ENCODE data around the gene RASA3.
"Not testable (repeated sequence)": the region's sequence is repeated elsewhere in the genome, so short reads cannot be mapped to it uniquely, and the experiment has no call there.

The RASA3 gene

GRCh38 chr13:114077933-114078325 lies 54.5 kb downstream of the RASA3 start:
- no peak for DNase-seq

DNA sequence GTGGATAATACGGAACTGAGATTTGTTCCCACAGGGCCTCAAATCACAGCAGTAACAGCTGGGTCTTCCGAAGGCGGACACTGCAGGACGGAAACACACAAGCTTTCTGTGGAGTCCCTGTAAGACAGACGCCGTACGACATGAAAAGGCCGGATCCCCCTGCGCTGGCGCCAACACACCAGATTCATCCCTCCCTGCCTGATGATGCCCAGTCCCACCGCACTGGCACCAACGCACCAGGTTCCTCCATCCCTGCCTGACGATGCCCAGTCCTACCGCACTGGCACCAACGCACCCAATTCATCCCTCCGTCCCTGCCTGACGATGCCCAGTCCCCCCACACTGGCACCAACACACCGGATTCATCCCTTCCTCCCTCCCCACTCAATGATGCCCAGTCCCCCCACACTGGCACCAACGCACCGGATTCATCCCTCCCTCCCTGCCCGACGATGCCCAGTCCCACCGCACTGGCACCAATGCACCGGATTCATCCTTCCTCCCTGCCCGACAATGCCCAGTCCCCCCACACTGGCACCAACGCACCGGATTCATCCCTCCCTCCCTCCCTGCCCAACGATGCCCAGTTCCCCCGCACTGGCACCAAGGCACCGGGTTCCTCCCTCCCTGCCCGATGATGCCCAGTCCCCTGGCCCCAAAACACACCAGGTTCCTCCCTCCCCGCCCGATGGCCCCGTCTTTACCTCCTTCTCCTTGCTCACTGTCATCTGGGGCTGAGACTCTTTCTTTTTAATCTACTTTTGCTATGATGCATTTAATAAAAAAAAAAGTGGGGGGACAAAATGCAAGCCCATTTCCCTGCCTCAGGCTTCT lies 55.1 kb downstream of the RASA3 start:
- no peak for DNase-seq

GRCh38 chr13:114076329-114077090 lies 55.9 kb downstream of the RASA3 start:
- DNase-seq: no peak

GRCh38 chr13:114075811-114076210 lies 56.6 kb downstream of the RASA3 start:
- not testable (repeated sequence) for DNase-seq

GRCh38 chr13:114074671-114075315 lies 57.6 kb downstream of the RASA3 start:
- no peak for DNase-seq

GRCh38 chr13:114073881-114074612 lies 58.4 kb downstream of the RASA3 start:
- DNase-seq: no peak

DNA sequence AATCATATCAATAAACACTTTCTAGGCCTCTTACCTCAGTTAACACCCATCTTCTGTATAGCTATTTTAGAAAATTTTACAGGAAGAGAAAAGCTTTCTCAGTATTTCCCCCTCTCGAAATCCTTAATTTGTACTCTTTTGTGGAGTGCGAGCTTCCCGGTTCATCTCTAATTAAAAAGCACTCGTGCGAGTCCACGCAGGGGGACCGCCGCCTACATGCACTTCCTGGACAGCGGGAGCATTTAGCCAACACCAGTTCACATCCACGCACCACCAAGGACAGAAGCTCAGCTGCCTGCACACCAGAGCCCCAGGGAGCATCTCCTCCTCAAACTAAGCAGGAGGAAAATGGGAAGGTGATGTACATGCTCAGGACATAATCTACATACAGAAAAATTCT lies 60.0 kb downstream of the RASA3 start:
- no peak for DNase-seq

GRCh38 chr13:114071991-114072390 lies 60.4 kb downstream of the RASA3 start:
- no peak for DNase-seq

DNA sequence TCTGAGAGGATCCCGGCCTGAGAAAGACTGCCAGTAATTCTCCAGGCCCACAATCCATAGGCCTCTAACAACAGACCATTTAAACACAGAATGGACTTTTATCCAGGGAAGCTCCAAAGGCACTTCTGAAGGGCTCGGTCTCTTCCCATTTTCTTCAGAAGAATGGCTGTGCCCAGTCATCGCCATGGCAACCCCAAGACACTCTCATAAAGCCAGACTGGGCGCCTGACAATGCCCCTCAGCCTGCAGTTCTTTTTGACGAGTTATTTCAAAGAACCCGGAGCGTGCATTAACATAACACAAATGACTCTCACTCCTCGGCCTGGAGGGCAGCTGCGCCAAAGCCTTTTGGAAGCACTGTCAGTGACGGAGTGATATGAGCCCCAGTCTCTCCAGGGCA lies 61.0 kb downstream of the RASA3 start:
- DNase-seq: no peak

- DNase-seq: no peak
These were observed 62.2 kb downstream of the RASA3 start for GRCh38 chr13:114070098-114070799.

- no peak for DNase-seq
These were observed 62.9 kb downstream of the RASA3 start for GRCh38 chr13:114069376-114070097.

- DNase-seq: no peak
These were observed 63.6 kb downstream of the RASA3 start for GRCh38 chr13:114068656-114069318.

GRCh38 chr13:114067886-114068651 lies 64.4 kb downstream of the RASA3 start:
- DNase-seq: no peak

GRCh38 chr13:114067381-114067885 lies 65.0 kb downstream of the RASA3 start:
- no peak for DNase-seq

- DNase-seq: no peak
These were observed 65.5 kb downstream of the RASA3 start for GRCh38 chr13:114066956-114067355.

DNA sequence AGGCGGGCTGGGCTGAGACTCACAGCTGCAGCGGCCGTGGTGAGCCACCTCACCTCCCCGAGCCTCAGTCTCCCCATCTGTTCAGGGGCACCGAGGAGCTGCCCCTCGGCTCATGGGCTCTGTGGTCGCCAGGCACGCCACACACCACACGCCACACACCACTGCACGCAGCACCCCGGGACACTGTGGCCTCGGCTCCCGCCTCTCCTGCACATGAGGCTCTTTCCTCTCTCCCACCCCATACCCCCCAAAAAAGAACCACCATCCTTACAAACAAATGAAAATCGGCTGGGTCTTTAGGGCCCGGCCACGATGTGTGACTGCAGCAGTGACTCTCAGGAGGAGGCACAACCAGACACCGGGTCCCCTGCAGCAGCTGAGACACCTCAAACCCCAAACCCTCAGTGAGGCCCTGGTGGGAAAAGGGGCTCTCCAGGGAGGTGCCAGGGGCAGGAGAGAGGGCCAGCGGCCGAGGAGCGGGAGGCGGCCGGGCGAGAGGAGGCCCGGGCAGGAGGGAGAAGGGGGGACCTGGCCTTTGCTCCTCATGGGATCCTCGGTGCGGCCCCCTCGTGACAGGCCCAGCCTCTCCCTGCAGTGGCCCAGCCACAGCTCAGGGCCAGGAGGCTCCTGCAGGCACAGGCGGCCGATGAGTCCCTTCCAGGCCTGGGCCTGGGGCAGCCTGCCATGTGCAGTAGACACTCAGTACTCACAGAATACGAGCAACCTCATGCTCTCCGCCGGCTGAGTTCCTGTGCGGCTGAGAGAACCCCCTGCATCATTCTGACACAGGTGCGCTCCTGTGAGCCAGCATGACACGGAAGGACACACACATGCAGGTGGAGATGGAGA lies 66.3 kb downstream of the RASA3 start:
- DNase-seq: no peak

- DNase-seq: peak; percentile 71
These were observed 67.1 kb downstream of the RASA3 start for GRCh38 chr13:114065141-114065925.

DNA sequence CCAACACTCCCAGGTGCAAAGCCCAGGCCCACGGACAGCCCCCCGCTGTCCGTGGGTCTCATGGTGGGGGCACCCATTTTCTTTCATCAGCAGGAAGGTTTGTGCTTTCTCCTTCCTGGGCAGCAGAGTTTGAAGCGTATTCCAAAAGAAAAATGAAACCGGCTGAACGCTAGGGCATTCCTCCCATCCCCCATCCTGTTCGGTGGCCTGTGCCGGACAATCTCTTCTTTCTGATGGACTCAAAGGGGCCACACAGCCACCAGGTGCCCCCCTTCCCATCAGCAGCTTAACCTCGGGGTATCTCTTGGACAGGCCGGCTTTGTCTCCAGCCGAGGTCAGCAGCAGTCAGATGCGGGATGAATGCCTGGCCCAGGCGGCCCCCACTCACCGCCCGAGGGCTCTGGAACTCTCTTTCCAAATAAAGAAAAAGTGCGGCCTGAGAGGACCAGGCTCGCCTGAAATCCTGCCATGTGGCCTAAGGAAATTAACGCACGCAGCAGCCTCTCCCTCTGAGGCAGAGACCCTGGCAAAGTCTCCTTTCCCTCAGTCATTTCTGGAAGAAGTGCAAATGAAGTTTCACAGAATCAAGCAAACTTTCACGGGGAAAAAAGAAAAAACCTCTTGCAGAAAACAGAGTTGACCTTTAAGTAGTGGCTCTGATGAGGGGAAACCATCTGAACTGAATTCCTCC lies 67.8 kb downstream of the RASA3 start:
- DNase-seq: no peak
